HL-60 (cell line): ENCODE results near the gene SLC2A9.

Experiments used
- POLR2AphosphoS5 ChIP-seq: IDR thresholded peaks from 2 replicates; pipeline ENCODE4 v1.6.1; 2012; ENCODE audit warnings: low read depth
- REST ChIP-seq: IDR thresholded peaks from 2 replicates; pipeline ENCODE4 v1.6.1; 2012; ENCODE audit warnings: low read depth; ENCODE audit not compliant: insufficient replicate concordance
- TF ChIP-seq, protein P1 (sequence below): IDR thresholded peaks from one replicate; pipeline ENCODE4 v1.5.1; 2011; ENCODE audit warnings: low read length, control low read depth, inconsistent platforms; ENCODE audit not compliant: insufficient read depth

- TF ChIP-seq POLR2AphosphoS5: no peak
- TF ChIP-seq, protein P1, sequence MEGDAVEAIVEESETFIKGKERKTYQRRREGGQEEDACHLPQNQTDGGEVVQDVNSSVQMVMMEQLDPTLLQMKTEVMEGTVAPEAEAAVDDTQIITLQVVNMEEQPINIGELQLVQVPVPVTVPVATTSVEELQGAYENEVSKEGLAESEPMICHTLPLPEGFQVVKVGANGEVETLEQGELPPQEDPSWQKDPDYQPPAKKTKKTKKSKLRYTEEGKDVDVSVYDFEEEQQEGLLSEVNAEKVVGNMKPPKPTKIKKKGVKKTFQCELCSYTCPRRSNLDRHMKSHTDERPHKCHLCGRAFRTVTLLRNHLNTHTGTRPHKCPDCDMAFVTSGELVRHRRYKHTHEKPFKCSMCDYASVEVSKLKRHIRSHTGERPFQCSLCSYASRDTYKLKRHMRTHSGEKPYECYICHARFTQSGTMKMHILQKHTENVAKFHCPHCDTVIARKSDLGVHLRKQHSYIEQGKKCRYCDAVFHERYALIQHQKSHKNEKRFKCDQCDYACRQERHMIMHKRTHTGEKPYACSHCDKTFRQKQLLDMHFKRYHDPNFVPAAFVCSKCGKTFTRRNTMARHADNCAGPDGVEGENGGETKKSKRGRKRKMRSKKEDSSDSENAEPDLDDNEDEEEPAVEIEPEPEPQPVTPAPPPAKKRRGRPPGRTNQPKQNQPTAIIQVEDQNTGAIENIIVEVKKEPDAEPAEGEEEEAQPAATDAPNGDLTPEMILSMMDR: no peak
- no peak for TF ChIP-seq REST
Measured at GRCh38 chr4:10003666-10004065, 17.6 kb downstream of the SLC2A9 start.
